ENCODE measurements around the gene PVALEF. TPM values are rescaled to one million over a fixed set of nuclear protein-coding genes. Genes with fewer than 3 reads are reported as not detected.

PVALEF gene
- polyA plus RNA-seq, 1 donor (not counting 4 experiments of a cell fraction or from before 2014, with no cell fraction given) = not detected

GRCh38 chr17:81128774-81129173 is 36.5 kb upstream of the PVALEF start:
- Histone ChIP-seq H3K27me3 (ENCODE audit: control insufficient read depth, extremely low read depth, insufficient read depth, low read length) (peaks cover 37% of the 10 kb centered on the region), H2AFZ (ENCODE audit: control insufficient read depth, low read length) (no peak overlapping the region)

GRCh38 chr17:81129289-81129688 is 36.0 kb upstream of the PVALEF start:
- no peaks in the 10 kb centered on the region for H3K79me2 ChIP-seq (ENCODE audit: control insufficient read depth, insufficient read depth, low read length)
- DNase-seq (ENCODE audit: low read depth, low spot score) (no peak), FAIRE-seq (no peak)
- no peaks in the 10 kb centered on the region for H3K9me3 ChIP-seq (ENCODE audit: control insufficient read depth, low read depth, low read length)
- H3K4me3 ChIP-seq (ENCODE audit: control insufficient read depth in 2 of 3, extremely low read depth in 1 of 3, insufficient read depth in 2 of 3, low read depth in 1 of 3, low read length in 3 of 3) = no peak overlapping the region
- no peak overlapping the region for H3K27ac ChIP-seq (ENCODE audit: control insufficient read depth, insufficient read depth, low read length)
- no peak overlapping the region for H3K4me2 ChIP-seq (ENCODE audit: control insufficient read depth, extremely low read depth, insufficient read depth, low read depth, low read length)
- H3K9ac ChIP-seq (ENCODE audit: control insufficient read depth, extremely low read depth, insufficient read depth, low read length) = no peak overlapping the region
- H2AFZ ChIP-seq (ENCODE audit: control insufficient read depth, low read length) = no peak overlapping the region
- no peaks in the 10 kb centered on the region for H3K9me1 ChIP-seq (ENCODE audit: control insufficient read depth, extremely low read depth, insufficient read depth, low read length)
- H3K36me3 ChIP-seq (ENCODE audit: control insufficient read depth in 2 of 2, extremely low read depth in 1 of 2, insufficient read depth in 2 of 2, low read length in 2 of 2) = no peaks in the 10 kb centered on the region
- peaks cover 4% of the 10 kb centered on the region for H3K4me1 ChIP-seq (ENCODE audit: control insufficient read depth, extremely low read depth, insufficient read depth, low read length)
- dilution Hi-C loops (cut with MboI; ENCODE audit: extremely low pct_ligation_motif_present, low sequenced_read_pairs) = no loop called here
- no peaks in the 10 kb centered on the region for H4K20me1 ChIP-seq (ENCODE audit: control insufficient read depth, extremely low read depth, insufficient read depth, low read length)
- H3K27me3 ChIP-seq (ENCODE audit: control insufficient read depth, extremely low read depth, insufficient read depth, low read length) = peaks cover 32% of the 10 kb centered on the region
- TF ChIP-seq EZH2 (IDR thresholded peaks at IDR 0.05; ENCODE audit: low read length) = no peak
- TF ChIP-seq CTCF (optimal IDR thresholded peaks at IDR 0.05 in 1 of 3, IDR thresholded peaks at IDR 0.05 in 1 of 3, conservative IDR thresholded peaks at IDR 0.05 in 1 of 3; ENCODE audit: extremely low read depth in 1 of 3, insufficient read depth in 2 of 3, low read length in 3 of 3) = peak in 2 of 3 experiments; percentile 8 to 29

More at GRCh38 chr17:81128774-81129173, 36.5 kb upstream of the PVALEF start:
- no peaks in the 10 kb centered on the region for H3K36me3 ChIP-seq (ENCODE audit: control insufficient read depth in 2 of 2, extremely low read depth in 1 of 2, insufficient read depth in 2 of 2, low read length in 2 of 2)
- no peak overlapping the region for H3K27ac ChIP-seq (ENCODE audit: control insufficient read depth, insufficient read depth, low read length)
- FAIRE-seq (no peak), DNase-seq (ENCODE audit: low read depth, low spot score) (no peak)
- no peak overlapping the region for H3K4me2 ChIP-seq (ENCODE audit: control insufficient read depth, extremely low read depth, insufficient read depth, low read depth, low read length)
- H3K79me2 ChIP-seq (ENCODE audit: control insufficient read depth, insufficient read depth, low read length) = no peaks in the 10 kb centered on the region
- no peak overlapping the region for H3K4me3 ChIP-seq (ENCODE audit: control insufficient read depth in 2 of 3, extremely low read depth in 1 of 3, insufficient read depth in 2 of 3, low read depth in 1 of 3, low read length in 3 of 3)
- H3K9me1 ChIP-seq (ENCODE audit: control insufficient read depth, extremely low read depth, insufficient read depth, low read length) = no peaks in the 10 kb centered on the region
- no peaks in the 10 kb centered on the region for H4K20me1 ChIP-seq (ENCODE audit: control insufficient read depth, extremely low read depth, insufficient read depth, low read length)
- TF ChIP-seq EZH2 (IDR thresholded peaks at IDR 0.05; ENCODE audit: low read length) (no peak), CTCF (optimal IDR thresholded peaks at IDR 0.05 in 1 of 3, IDR thresholded peaks at IDR 0.05 in 1 of 3, conservative IDR thresholded peaks at IDR 0.05 in 1 of 3; ENCODE audit: extremely low read depth in 1 of 3, insufficient read depth in 2 of 3, low read length in 3 of 3) (no peak)
- dilution Hi-C loops (cut with MboI; ENCODE audit: extremely low pct_ligation_motif_present, low sequenced_read_pairs) = no loop called here
- no peaks in the 10 kb centered on the region for H3K9me3 ChIP-seq (ENCODE audit: control insufficient read depth, low read depth, low read length)
- no peak overlapping the region for H3K9ac ChIP-seq (ENCODE audit: control insufficient read depth, extremely low read depth, insufficient read depth, low read length)
- H3K4me1 ChIP-seq (ENCODE audit: control insufficient read depth, extremely low read depth, insufficient read depth, low read length) = peaks cover 4% of the 10 kb centered on the region

Data from keratinocyte (primary cell).